Cardiac fibroblast (primary cell): ENCODE data around the gene PPP1R10.

ENCODE experiments used
- DNase-seq, 2 donors: peaks; one replicate each; pipeline versions ENCODE4 v3.0.0 to v3.0.0-alpha.2; 2010; ENCODE audit warnings: low read depth in 2 of 2
- H3K4me3 ChIP-seq, 2 donors: replicated peaks in 1 of 2; 1 replicate in 1 of 2; 2 replicates in 1 of 2; pipeline ENCODE4 v1.5.1; 2011; ENCODE audit warnings: low read depth in 2 of 2, low read length in 2 of 2, mild to moderate bottlenecking in 2 of 2, moderate library complexity in 1 of 2
- TF ChIP-seq, protein P1 (sequence below): IDR thresholded peaks from one replicate; pipeline ENCODE4 v1.5.1; 2011; ENCODE audit warnings: low read depth, mild to moderate bottlenecking, low read length, inconsistent platforms

PPP1R10 gene

DNA sequence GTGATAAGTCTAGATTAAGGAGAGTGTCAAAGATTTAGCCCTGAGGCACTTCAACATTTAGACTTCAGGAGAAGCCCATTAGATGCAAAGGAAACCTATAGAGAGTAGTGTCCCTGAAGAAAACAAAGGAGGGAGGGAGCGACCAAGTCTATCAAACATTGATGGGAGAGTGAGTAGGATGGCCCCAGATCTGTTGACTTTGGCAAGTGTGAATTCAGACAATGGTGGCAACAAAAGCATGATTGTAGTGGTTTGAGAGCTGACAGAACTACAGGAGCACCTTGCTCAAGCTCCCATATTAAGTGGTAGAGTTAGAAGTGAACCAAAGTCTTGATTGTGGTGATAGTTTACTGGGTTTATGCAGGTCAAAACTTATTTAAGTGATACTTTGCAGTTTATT lies 46.8 kb downstream of the PPP1R10 start:
- TF ChIP-seq, protein P1, sequence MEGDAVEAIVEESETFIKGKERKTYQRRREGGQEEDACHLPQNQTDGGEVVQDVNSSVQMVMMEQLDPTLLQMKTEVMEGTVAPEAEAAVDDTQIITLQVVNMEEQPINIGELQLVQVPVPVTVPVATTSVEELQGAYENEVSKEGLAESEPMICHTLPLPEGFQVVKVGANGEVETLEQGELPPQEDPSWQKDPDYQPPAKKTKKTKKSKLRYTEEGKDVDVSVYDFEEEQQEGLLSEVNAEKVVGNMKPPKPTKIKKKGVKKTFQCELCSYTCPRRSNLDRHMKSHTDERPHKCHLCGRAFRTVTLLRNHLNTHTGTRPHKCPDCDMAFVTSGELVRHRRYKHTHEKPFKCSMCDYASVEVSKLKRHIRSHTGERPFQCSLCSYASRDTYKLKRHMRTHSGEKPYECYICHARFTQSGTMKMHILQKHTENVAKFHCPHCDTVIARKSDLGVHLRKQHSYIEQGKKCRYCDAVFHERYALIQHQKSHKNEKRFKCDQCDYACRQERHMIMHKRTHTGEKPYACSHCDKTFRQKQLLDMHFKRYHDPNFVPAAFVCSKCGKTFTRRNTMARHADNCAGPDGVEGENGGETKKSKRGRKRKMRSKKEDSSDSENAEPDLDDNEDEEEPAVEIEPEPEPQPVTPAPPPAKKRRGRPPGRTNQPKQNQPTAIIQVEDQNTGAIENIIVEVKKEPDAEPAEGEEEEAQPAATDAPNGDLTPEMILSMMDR: no peak
- peak overlapping the region; percentile 77 to 90 for H3K4me3 ChIP-seq
- no peak for DNase-seq

DNA sequence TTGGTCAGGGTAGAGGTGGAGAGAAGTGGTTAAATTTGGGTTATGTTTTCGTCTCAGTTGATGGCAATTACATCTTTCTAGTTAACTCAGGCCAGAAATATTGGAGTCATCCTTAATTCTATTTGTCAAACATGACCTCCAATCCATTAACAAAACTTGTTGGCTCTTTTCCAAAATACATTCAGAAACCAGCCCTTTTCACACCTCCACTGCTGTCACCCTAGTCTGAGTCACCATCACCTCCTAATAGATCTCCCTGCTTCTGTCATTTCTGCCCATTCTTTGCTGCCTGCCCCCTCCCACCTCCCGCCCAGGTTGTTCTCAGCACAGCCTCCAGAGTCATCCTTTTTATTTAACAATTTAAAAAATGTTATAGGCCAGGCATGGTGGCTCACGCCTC lies 48.8 kb downstream of the PPP1R10 start:
- DNase-seq: no peak
- TF ChIP-seq, protein P1: no peak
- H3K4me3 ChIP-seq: no peak overlapping the region

DNA sequence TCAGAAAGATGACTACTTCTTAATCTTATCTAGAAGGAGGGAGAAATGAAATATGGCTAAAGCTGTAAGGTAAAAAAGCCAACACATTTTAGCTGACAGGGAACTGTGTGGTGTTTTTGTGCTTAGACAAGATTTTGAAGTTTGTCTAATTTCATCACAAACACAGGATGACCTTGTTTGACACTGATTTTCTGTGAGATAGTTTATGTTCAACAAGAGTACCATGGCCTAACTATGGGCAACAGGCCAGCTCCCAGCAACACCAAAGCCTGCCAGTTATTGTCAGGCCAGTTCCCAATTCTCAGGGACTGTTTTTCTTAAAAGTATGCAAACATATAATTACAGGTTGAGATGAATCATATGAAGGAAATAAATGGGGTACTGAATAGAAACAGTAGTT lies 51.3 kb downstream of the PPP1R10 start:
- no peak overlapping the region for H3K4me3 ChIP-seq

DNA sequence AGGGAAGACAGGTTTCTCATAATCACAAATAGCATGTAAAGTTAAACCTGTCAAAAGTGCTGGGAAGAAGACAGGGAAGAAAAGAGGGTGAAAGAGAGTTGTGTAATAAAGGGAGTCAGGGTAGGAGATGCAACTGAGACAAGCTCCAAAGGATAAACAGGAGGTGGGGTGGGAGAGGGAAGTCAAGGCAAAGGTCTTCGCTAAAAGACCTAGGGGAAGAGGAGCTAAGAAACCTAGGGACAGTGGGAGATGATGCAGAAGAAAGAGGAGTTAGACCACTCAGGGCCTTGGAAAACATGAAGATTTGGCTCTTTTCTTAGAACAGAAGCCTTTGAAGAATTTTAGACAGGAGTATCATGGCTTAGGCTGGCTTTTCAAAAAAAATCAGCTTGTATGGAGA lies 52.9 kb downstream of the PPP1R10 start:
- TF ChIP-seq, protein P1: no peak
- no peak for DNase-seq
- no peak overlapping the region for H3K4me3 ChIP-seq

More for the DNA sequence above, 51.3 kb downstream of the PPP1R10 start:
- TF ChIP-seq, protein P1: no peak
- peak in 1 of 2 donors; percentile 31 for DNase-seq

GRCh38 chr6:30562470-30563425 lies 54.3 kb downstream of the PPP1R10 start:
- TF ChIP-seq, protein P1: no peak
- no peak for DNase-seq
- H3K4me3 ChIP-seq: no peak overlapping the region

- H3K4me3 ChIP-seq: no peak overlapping the region
- TF ChIP-seq, protein P1: no peak
Measured at GRCh38 chr6:30560930-30561329, 56.1 kb downstream of the PPP1R10 start.

More at GRCh38 chr6:30560930-30561329, 56.1 kb downstream of the PPP1R10 start:
- no peak for DNase-seq
